ENCODE data around the gene DNAJC16. TPM values are rescaled to one million over a fixed set of nuclear protein-coding genes. Genes with fewer than 3 reads are reported as not detected.

DNAJC16 gene
- total and polyA plus RNA-seq, 2 of the 13 experiments (the other 11 are each of a cell fraction or from before 2014, with no cell fraction given) = 11.4 to 15.4 TPM

DNA sequence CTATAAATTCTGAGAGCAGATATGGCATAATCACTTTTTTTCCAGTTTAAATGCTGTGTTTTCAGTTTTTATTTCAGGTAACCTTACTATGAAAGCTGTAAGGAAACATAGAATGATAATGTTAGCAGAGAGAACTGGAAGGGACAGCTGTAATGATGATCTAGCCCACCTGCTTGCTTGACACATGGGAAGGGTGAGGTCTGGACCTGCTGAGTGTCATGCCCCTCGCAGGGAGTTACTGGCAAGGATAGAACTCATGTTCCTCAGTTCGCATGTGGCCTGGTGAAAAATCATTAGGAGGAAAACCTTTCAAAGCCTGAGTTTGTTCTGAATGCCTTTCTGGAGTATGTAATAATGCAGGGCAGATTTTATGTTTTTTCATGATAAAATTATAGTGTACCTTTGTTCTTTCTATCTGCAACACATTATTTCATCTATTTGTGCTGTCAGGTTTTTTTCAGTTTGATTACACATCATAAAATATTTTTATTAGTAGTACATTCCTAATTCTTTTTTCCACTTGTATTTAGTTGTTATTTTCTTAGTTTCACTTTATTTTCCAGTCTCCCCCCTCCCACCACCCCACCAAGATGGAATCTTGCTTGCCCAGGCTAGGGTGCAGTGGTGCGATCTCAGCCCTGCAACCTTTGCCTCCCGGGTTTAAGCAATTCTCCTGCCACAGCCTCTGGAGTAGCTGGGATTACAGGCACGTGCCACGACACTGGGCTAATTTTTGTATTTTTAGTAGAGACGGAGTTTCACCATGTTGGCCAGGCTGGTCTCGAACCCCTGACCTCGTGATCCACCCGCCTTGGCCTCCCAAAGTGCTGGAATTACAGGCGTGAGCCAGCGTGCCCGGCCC lies 98.6 kb downstream of the DNAJC16 start:
- in situ Hi-C loops (cut with HindIII; ENCODE audit: extremely low pct_ligation_motif_present, low pct_unique_long_range_greater_than_20kb) = no loop called here
- H4K20me1 ChIP-seq (ENCODE audit: insufficient read depth, low read length) = peaks cover 89% of the 10 kb centered on the region
- H3K9ac ChIP-seq (ENCODE audit: insufficient read depth, low read depth, low read length) = no peak overlapping the region
- intact Hi-C loops (cut with micrococcal nuclease; ENCODE audit: unreplicated experiment) = loop anchor here (5.0 to 10.0 kb wide), 2 partner anchors 43 to 60 kb away; partner anchors contain the start of gene PLEKHM2
- DNase-seq (ENCODE audit: low spot score) (no peak), FAIRE-seq (no peak), ATAC-seq (no peak)
- ChIA-PET CTCF (ENCODE audit: low intra/inter-chr PET ratio, low total read pairs) (no interaction called here), POLR2A (no interaction called here)
- peak overlapping the region; percentile 13; the same call in 1 of the 2 replicates for H3K4me2 ChIP-seq (ENCODE audit: low read depth, low read length)
- H3K27ac ChIP-seq (ENCODE audit: extremely low read length, insufficient read depth, low read length) = no peak overlapping the region
- no peaks in the 10 kb centered on the region for H3K27me3 ChIP-seq (ENCODE audit: control insufficient read depth in 1 of 2, insufficient read depth in 2 of 2, low read length in 2 of 2)
- no peak overlapping the region; a peak in 1 of 6 replicates for H3K4me3 ChIP-seq (replicated peaks in 1 of 3; ENCODE audit: insufficient read depth in 1 of 3, low read depth in 2 of 3, low read length in 3 of 3)
- H3K9me3 ChIP-seq (ENCODE audit: low read length) = no peaks in the 10 kb centered on the region
- WGBS (ENCODE audit: low lambda C conversion rate) = 80% methylated on average over 13 of the region's 13 CpGs
- H3K4me1 ChIP-seq (ENCODE audit: insufficient read depth, low read length) = peaks cover 68% of the 10 kb centered on the region
- no TSS peak for BruUV-seq (replicated peaks)
- TF ChIP-seq, protein P1, sequence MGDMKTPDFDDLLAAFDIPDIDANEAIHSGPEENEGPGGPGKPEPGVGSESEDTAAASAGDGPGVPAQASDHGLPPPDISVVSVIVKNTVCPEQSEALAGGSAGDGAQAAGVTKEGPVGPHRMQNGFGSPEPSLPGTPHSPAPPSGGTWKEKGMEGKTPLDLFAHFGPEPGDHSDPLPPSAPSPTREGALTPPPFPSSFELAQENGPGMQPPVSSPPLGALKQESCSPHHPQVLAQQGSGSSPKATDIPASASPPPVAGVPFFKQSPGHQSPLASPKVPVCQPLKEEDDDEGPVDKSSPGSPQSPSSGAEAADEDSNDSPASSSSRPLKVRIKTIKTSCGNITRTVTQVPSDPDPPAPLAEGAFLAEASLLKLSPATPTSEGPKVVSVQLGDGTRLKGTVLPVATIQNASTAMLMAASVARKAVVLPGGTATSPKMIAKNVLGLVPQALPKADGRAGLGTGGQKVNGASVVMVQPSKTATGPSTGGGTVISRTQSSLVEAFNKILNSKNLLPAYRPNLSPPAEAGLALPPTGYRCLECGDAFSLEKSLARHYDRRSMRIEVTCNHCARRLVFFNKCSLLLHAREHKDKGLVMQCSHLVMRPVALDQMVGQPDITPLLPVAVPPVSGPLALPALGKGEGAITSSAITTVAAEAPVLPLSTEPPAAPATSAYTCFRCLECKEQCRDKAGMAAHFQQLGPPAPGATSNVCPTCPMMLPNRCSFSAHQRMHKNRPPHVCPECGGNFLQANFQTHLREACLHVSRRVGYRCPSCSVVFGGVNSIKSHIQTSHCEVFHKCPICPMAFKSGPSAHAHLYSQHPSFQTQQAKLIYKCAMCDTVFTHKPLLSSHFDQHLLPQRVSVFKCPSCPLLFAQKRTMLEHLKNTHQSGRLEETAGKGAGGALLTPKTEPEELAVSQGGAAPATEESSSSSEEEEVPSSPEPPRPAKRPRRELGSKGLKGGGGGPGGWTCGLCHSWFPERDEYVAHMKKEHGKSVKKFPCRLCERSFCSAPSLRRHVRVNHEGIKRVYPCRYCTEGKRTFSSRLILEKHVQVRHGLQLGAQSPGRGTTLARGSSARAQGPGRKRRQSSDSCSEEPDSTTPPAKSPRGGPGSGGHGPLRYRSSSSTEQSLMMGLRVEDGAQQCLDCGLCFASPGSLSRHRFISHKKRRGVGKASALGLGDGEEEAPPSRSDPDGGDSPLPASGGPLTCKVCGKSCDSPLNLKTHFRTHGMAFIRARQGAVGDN (CRISPR knock-in tag; IDR thresholded peaks at IDR 0.05) = peak; percentile 14; the same call in 1 of the 2 replicates
- no peak for TF ChIP-seq CC2D1A (CRISPR knock-in tag; IDR thresholded peaks at IDR 0.05)
- H3K79me2 ChIP-seq (ENCODE audit: insufficient read depth, low read length) = peaks cover 87% of the 10 kb centered on the region
- peaks cover 12 to 50% of the 10 kb centered on the region in 2 experiments for H3K36me3 ChIP-seq (replicated peaks in 1 of 2; ENCODE audit: control insufficient read depth in 1 of 2, insufficient read depth in 2 of 2, low read length in 2 of 2)
- no peak overlapping the region for H2AFZ ChIP-seq (ENCODE audit: low read length)

Small RNA genes lying within 50 kb of the gene (small RNA-seq; reads per million reads assigned to genes)
- gene CD24P1 (ENCODE audit: insufficient read depth in 2 of 3, insufficient read length in 3 of 3, low read depth in 2 of 3, low replicate concordance in 1 of 3) (0 reads per million in 3 experiments), gene RNU7-179P (ENCODE audit: insufficient read depth in 2 of 3, insufficient read length in 3 of 3, low read depth in 2 of 3, low replicate concordance in 1 of 3) (0 to 0.33 (median 0) reads per million in 3 experiments), gene SCARNA21B (ENCODE audit: insufficient read depth in 2 of 3, insufficient read length in 3 of 3, low read depth in 2 of 3, low replicate concordance in 1 of 3) (0.71 to 89.9 (median 5.9) reads per million in 3 experiments)

Other genes with a start within 250 kb of the DNAJC16 start
- 9.9 and 12.7 TPM in 2 replicates for gene EFHD2, start 117.0 kb upstream of the DNAJC16 start, total RNA-seq (2016; rRNA removed; fragmentation: Illumina TruSeq; extraction: Trizol)
- 9.4 and 10.9 TPM in 2 replicates for gene EFHD2, start 117.0 kb upstream of the DNAJC16 start, polyA plus RNA-seq (2011; rRNA removed)
- gene CTRC, start 88.4 kb upstream of the DNAJC16 start, total RNA-seq (2016; rRNA removed; fragmentation: Illumina TruSeq; extraction: Trizol) = not detected in 2 replicates
- gene CTRC, start 88.4 kb upstream of the DNAJC16 start, polyA plus RNA-seq (2011; rRNA removed) = not detected in 2 replicates
- gene CELA2A, start 70.1 kb upstream of the DNAJC16 start, total RNA-seq (2016; rRNA removed; fragmentation: Illumina TruSeq; extraction: Trizol) = not detected in 2 replicates
- gene CELA2A, start 70.1 kb upstream of the DNAJC16 start, polyA plus RNA-seq (2011; rRNA removed) = not detected in 2 replicates
- gene CELA2B, start 50.7 kb upstream of the DNAJC16 start, total RNA-seq (2016; rRNA removed; fragmentation: Illumina TruSeq; extraction: Trizol) = not detected in 2 replicates
- gene CELA2B, start 50.7 kb upstream of the DNAJC16 start, polyA plus RNA-seq (2011; rRNA removed) = not detected in 2 replicates
- 8.5 and 12.3 TPM in 2 replicates for gene CASP9, start 2.6 kb upstream of the DNAJC16 start, total RNA-seq (2016; rRNA removed; fragmentation: Illumina TruSeq; extraction: Trizol)
- 11.5 and 13.1 TPM in 2 replicates for gene CASP9, start 2.6 kb upstream of the DNAJC16 start, polyA plus RNA-seq (2011; rRNA removed)
- 174 and 216 TPM in 2 replicates for gene AGMAT, start 58.2 kb downstream of the DNAJC16 start, total RNA-seq (2016; rRNA removed; fragmentation: Illumina TruSeq; extraction: Trizol)
- 52.6 and 59.1 TPM in 2 replicates for gene AGMAT, start 58.2 kb downstream of the DNAJC16 start, polyA plus RNA-seq (2011; rRNA removed)
- 25.7 and 34.0 TPM in 2 replicates for gene DDI2, start 90.6 kb downstream of the DNAJC16 start, total RNA-seq (2016; rRNA removed; fragmentation: Illumina TruSeq; extraction: Trizol)
- gene DDI2, start 90.6 kb downstream of the DNAJC16 start, polyA plus RNA-seq (2011; rRNA removed) = 8.5 and 10.1 TPM in 2 replicates
- gene PLEKHM2, start 157.5 kb downstream of the DNAJC16 start, total RNA-seq (2016; rRNA removed; fragmentation: Illumina TruSeq; extraction: Trizol) = 16.0 and 16.5 TPM in 2 replicates
- gene PLEKHM2, start 157.5 kb downstream of the DNAJC16 start, polyA plus RNA-seq (2011; rRNA removed) = 27.3 and 34.0 TPM in 2 replicates
- gene SLC25A34, start 209.4 kb downstream of the DNAJC16 start, total RNA-seq (2016; rRNA removed; fragmentation: Illumina TruSeq; extraction: Trizol) = 0.13 TPM in 1 of 2 replicates, not detected in the other
- gene SLC25A34, start 209.4 kb downstream of the DNAJC16 start, polyA plus RNA-seq (2011; rRNA removed) = 0.18 TPM in 2 replicates
- gene TMEM82, start 215.7 kb downstream of the DNAJC16 start, total RNA-seq (2016; rRNA removed; fragmentation: Illumina TruSeq; extraction: Trizol) = 0.29 and 0.97 TPM in 2 replicates
- 0.24 and 0.40 TPM in 2 replicates for gene TMEM82, start 215.7 kb downstream of the DNAJC16 start, polyA plus RNA-seq (2011; rRNA removed)
- gene FBLIM1, start 231.9 kb downstream of the DNAJC16 start, total RNA-seq (2016; rRNA removed; fragmentation: Illumina TruSeq; extraction: Trizol) = 9.2 and 10.6 TPM in 2 replicates
- 23.0 and 24.6 TPM in 2 replicates for gene FBLIM1, start 231.9 kb downstream of the DNAJC16 start, polyA plus RNA-seq (2011; rRNA removed)

Measured in HepG2 (cell line).